IgD-negative memory B cell (primary cell): ENCODE measurements around the gene POLR3K. TPM values are rescaled to one million over a fixed set of nuclear protein-coding genes. Genes with fewer than 3 reads are reported as not detected.

Experiments
- H3K27ac Mint-ChIP-seq, 3 donors: one replicate each; pipeline ENCODE4 v1.8.0; 2020 to 2022; ENCODE audit warnings: mild to moderate bottlenecking in 3 of 3, mixed read lengths in 3 of 3, moderate library complexity in 1 of 3
- H3K27me3 Mint-ChIP-seq: one replicate; pipeline ENCODE4 v1.8.0; 2021; ENCODE audit warnings: mixed read lengths
- H3K36me3 Mint-ChIP-seq: one replicate; pipeline ENCODE4 v1.8.0; 2020; ENCODE audit warnings: mild to moderate bottlenecking, mixed read lengths
- H3K4me1 Mint-ChIP-seq, 3 donors: one replicate each; pipeline ENCODE4 v1.8.0; 2020 to 2022; ENCODE audit warnings: mixed read lengths in 3 of 3, mild to moderate bottlenecking in 1 of 3
- H3K4me3 Mint-ChIP-seq, 4 donors: one replicate each; pipeline ENCODE4 v1.8.0; 2020 to 2022; ENCODE audit warnings: mild to moderate bottlenecking in 4 of 4, mixed read lengths in 4 of 4, moderate library complexity in 3 of 4
- H3K9me3 Mint-ChIP-seq, 3 donors: one replicate each; pipeline ENCODE4 v1.8.0; 2020 to 2021; ENCODE audit warnings: mixed read lengths in 3 of 3, mild to moderate bottlenecking in 1 of 3
- polyA plus RNA-seq: library from polyadenylated mRNA; unstranded; fragments of 300-500 nt; fragmentation: Illumina TruSeq; gene quantifications from one replicate; pipeline ENCODE4 v1.2.3, GENCODE V29; 2021

Gene POLR3K
- polyA plus RNA-seq, 1 donor from 2014 or later: 45.2 TPM

DNA sequence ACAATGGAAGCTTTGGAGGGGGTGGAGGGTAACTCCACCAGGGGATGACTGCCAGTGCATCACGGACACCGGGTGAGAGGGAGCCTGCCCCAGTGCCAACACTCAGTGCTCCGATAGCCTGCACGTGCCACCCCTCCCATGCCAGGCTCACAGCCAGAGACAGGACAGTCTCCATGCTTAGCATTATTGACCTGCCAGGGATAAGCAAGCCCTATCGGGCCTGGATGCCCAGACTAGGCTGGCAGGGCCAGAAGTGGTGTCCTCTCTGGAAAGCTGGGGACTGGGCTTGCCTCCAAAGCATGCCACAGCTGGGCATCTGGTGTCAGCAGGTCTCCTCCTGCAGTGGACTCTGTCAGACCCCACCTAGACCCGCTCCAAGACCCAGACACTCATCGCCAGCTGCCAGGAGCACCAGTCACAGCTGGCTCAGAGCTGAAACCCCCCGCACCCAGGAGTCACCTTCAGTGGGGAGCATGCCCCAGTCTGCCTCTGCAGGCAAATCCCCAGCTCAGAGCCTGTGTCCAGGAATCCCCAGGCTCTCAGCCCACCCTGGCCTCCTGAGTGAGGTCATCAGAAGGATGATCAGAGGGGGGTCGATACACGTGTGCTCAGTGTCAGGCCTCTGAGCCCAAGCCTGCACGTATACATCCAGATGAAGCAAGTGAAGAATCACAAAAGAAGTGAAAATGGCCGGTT is 20.8 kb upstream of the POLR3K start:
- H3K9me3 Mint-ChIP-seq: no peaks in the 10 kb centered on the region
- peaks cover 13% of the 10 kb centered on the region for H3K27me3 Mint-ChIP-seq
- no peaks in the 10 kb centered on the region for H3K36me3 Mint-ChIP-seq
- H3K4me1 Mint-ChIP-seq: peaks cover 3 to 16% (median 12%) of the 10 kb centered on the region in 3 donors
- H3K4me3 Mint-ChIP-seq: peak overlapping the region in 2 of 4 donors; percentile 4 to 79
- H3K27ac Mint-ChIP-seq: peak overlapping the region in 1 of 3 donors; percentile 31

GRCh38 chr16:72561-73548 is 19.4 kb upstream of the POLR3K start, which contains the start of gene RHBDF1:
Gene RHBDF1, minus strand, starts transcription at chr16:72631. Its CDS starts 7,616 bp downstream, at chr16:65015.
- Mint-ChIP-seq H3K27ac (no peak within 1 kb of the TSS), H3K9me3 (no peaks in the 10 kb centered on the region), H3K4me3 (peak within 1 kb of the TSS; percentile 67 to 96 (median 77)), H3K4me1 (peaks cover 3 to 13% (median 9%) of the 10 kb centered on the region in 3 donors), H3K36me3 (no peaks in the 10 kb centered on the region), H3K27me3 (peaks cover 14% of the 10 kb centered on the region)

DNA sequence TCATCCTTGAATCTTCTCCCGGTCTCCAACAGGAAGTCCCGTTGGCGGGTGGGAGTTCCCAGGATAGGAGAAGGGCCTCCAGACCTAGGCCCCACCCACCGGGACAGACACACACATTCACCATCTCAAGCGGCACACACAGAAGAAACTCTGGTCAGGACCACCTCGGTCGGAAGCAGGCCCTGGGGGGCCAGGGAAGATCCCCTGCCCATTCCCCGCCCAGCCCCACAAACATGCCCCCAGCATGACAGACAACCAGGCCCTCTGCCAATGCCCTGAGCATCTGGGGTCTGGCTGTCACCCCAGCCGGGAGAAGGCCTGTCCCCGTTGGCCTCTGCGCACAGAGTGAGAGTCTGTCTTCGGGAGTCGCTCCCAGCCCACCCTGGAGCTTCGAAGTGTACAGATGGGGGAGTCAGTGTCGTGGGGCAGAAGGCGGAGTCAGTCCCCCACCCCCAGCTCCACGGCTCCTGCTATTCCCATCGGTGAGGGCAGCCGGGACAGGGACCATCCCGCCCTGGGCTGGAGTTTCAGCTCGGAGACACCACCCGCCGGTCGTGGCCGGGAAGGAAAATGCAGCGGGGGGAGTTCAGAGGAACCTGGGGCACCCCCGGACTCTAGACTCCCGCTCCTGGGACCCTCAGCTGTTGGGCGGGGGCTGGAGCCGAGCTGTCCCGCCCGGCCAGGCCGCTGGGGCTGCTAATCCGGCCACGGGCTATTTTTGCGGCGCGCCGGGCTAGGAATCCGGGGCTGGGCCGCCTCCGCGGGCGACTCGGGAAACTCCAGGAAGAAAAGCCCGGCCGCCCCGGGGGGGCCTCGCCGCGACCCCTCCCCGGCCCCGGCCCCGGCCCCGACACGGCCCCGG is 18.4 kb upstream of the POLR3K start:
- H3K4me1 Mint-ChIP-seq: peaks cover 3 to 11% (median 5%) of the 10 kb centered on the region in 3 donors
- H3K27ac Mint-ChIP-seq: no peak overlapping the region
- peaks cover 14% of the 10 kb centered on the region for H3K27me3 Mint-ChIP-seq
- peak overlapping the region in 2 of 4 donors; percentile 51 to 66 for H3K4me3 Mint-ChIP-seq
- no peaks in the 10 kb centered on the region for H3K36me3 Mint-ChIP-seq
- no peaks in the 10 kb centered on the region for H3K9me3 Mint-ChIP-seq

- peak overlapping the region in 1 of 4 donors; percentile 66 for H3K4me3 Mint-ChIP-seq
- peaks cover 0 to 6% (median 3%) of the 10 kb centered on the region in 3 donors for H3K4me1 Mint-ChIP-seq
- H3K9me3 Mint-ChIP-seq: no peaks in the 10 kb centered on the region
- no peak overlapping the region for H3K27ac Mint-ChIP-seq
- no peaks in the 10 kb centered on the region for H3K36me3 Mint-ChIP-seq
- H3K27me3 Mint-ChIP-seq: peaks cover 14% of the 10 kb centered on the region
These were observed 17.8 kb upstream of the POLR3K start for GRCh38 chr16:71210-71539.

DNA sequence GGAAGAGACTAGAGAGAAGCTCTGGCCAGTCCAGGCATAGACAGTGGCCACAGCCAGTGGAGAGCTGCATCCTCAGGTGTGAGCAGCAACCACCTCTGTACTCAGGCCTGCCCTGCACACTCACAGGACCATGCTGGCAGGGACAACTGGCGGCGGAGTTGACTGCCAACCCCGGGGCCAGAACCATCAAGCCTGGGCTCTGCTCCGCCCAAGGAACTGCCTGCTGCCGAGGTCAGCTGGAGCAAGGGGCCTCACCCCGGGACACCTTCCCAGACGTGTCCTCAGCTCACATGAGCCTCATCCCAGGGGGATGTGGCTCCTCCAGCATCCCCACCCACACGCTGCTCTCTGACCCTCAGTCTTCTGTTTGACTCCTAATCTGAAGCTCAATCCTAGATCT is 15.8 kb upstream of the POLR3K start:
- Mint-ChIP-seq H3K9me3 (no peaks in the 10 kb centered on the region), H3K4me3 (no peak overlapping the region), H3K27me3 (peaks cover 17% of the 10 kb centered on the region), H3K27ac (no peak overlapping the region), H3K4me1 (peaks cover 0 to 6% (median 5%) of the 10 kb centered on the region in 3 donors), H3K36me3 (no peaks in the 10 kb centered on the region)

DNA sequence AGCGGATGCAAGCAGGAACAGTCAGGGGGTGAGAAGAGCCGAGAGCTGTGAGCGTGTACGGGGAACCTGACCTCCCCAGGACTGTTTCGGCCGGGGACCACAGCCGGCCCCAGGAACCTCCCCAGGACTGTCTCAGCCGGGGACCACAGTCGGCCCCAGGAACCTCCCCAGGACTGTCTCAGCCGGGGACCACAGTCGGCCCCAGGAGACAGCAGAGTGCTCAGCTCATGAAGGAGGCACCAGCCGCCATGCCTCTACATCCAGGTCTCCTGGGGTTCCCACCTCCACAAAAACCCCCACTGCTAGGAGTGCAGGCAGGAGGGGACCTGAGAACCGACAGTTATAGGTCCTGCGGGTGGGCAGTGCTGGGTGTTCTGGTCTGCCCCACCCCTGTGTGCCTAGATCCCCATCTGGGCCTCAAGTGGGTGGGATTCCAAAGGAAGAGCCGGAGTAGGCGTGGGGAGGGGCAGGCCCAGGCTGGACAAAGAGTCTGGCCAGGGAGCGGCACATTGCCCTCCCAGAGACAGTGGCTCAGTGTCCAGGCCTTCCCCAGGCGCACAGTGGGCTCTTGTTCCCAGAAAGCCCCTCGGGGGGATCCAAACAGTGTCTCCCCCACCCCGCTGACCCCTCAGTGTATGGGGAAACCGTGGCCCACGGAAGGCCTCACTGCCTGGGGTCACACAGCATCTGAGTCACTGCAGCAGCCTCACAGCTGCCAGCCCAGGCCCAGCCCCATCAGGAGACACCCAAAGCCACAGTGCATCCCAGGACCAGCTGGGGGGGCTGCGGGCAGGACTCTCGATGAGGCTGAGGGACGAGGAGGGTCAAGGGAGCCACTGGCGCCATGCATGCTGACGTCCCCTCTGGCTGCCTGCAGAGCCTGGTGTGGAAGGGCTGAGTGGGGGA is 14.7 kb upstream of the POLR3K start:
- Mint-ChIP-seq H3K9me3 (no peaks in the 10 kb centered on the region), H3K27ac (no peak overlapping the region), H3K36me3 (no peaks in the 10 kb centered on the region), H3K4me1 (peaks cover 0 to 6% (median 5%) of the 10 kb centered on the region in 3 donors), H3K4me3 (no peak overlapping the region), H3K27me3 (peaks cover 16% of the 10 kb centered on the region)

DNA sequence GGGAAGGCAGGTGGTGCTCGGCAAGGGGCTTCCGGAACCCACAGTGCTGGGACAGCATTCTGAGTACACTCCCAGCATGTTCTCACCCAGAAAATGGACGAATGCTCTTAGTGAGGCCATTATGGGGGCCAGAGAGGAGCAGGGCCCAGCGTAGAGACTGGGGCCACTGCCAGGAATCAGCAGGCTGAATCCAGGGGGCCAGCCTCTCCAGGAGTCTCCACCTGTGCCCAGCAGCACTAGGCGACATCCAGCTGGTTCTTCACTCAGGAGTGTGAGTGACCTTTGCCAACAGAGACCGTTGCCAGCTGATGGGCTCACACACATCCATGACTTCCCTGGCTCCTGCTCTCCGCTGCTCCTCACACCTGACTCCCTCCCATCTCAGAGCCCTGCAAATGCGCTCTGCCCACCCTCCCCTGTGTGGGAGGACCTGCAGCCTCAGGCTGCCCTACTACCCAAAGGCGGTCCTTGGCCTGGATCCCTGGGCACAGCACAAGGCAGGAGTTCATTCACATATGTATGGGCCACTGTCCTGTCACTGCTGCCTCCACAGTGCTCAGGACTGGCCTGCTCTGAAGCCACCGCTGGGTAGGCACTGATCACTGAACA is 13.9 kb upstream of the POLR3K start:
- Mint-ChIP-seq H3K27me3 (peaks cover 12% of the 10 kb centered on the region), H3K4me1 (peaks cover 0 to 2% (median 2%) of the 10 kb centered on the region in 3 donors), H3K9me3 (no peaks in the 10 kb centered on the region), H3K4me3 (no peak overlapping the region), H3K36me3 (no peaks in the 10 kb centered on the region), H3K27ac (no peak overlapping the region)

DNA sequence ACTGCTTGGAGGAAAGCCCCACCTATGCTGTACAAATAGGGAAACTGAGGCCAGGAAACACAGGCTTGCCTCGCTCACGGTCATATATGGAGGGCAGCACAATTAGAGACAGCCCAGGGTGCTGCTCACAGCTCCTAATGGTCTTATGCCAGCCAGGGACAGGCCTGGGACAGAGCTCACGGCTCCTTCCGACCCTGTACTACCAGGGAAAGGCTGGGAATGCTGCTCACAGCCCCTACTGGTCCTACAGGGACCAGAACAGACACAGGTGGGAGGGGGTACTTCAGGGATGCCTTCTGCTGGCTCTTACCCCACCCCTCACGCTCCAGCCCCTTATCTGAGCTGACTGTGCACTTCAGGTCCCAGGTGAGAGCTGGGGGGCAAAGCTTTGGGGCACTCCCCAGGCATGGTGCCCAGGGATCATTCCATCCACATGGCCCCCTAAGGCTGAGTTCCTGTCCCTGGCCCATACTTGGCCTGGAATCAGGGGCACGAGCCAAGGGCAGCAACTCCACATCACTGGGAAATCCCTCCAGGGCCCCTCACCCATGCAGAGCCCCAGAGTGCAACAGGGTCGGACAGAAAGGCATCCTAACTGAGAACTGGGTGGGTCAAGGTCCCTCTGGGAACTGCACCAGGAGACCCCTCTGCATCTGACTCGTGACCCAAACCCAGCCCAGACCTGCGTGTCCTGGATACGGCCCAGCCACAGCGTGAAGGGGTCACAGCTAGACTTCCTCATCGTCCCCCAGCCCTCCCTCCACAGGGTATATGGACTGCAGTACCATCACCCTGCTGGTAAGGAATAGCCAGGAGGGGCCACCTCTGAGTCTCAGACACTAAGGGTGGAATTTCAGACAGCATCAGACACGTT is 13.1 kb upstream of the POLR3K start:
- no peak overlapping the region for H3K4me3 Mint-ChIP-seq
- H3K4me1 Mint-ChIP-seq: peaks cover 0 to 2% (median 2%) of the 10 kb centered on the region in 3 donors
- no peak overlapping the region for H3K27ac Mint-ChIP-seq
- no peaks in the 10 kb centered on the region for H3K36me3 Mint-ChIP-seq
- H3K9me3 Mint-ChIP-seq: no peaks in the 10 kb centered on the region
- peaks cover 9% of the 10 kb centered on the region for H3K27me3 Mint-ChIP-seq

DNA sequence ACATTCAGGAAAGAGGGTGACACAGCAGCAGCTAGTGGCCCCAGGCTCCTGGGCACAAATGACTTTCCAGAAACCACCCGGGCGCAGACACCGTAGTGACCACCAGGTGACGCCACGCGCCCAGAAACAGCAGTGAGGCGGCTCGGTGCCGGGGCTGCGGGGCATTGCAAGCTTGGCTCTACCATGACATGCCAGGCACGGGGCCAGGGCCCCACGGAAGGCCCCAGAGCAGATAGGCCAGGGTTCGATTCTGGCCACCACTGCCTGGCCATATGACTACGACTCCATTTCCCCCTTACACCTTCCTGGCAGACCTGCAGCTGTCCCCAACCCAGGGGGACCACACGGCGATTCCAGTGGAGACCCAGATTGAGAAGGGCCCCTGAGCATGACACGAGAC is 12.3 kb upstream of the POLR3K start:
- H3K4me3 Mint-ChIP-seq: peak overlapping the region in 1 of 4 donors; percentile 5
- H3K27me3 Mint-ChIP-seq: peaks cover 5% of the 10 kb centered on the region
- peaks cover 0 to 2% (median 2%) of the 10 kb centered on the region in 3 donors for H3K4me1 Mint-ChIP-seq
- no peaks in the 10 kb centered on the region for H3K36me3 Mint-ChIP-seq
- no peak overlapping the region for H3K27ac Mint-ChIP-seq
- H3K9me3 Mint-ChIP-seq: no peaks in the 10 kb centered on the region

DNA sequence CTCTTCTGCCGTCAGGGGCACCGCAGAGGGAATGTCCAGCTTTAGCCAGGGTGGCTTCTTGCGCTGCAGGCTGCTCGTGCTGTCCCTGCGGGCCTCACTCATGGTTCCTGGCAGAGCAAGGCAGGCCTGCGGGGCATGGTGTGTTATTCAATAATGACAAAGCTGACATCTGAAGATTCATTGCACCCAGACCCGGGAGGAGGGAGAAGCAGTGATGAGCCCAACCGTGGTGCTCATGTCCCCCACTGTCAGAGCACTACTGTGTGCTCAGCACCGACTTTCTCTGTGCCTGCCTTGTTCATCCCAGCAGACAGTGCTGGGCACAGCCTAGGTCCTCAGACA is 11.5 kb upstream of the POLR3K start:
- no peak overlapping the region for H3K4me3 Mint-ChIP-seq
- no peaks in the 10 kb centered on the region for H3K9me3 Mint-ChIP-seq
- H3K27ac Mint-ChIP-seq: peak overlapping the region in 1 of 3 donors; percentile 62
- H3K27me3 Mint-ChIP-seq: peaks cover 4% of the 10 kb centered on the region
- H3K4me1 Mint-ChIP-seq: peaks cover 0 to 2% (median 2%) of the 10 kb centered on the region in 3 donors
- no peaks in the 10 kb centered on the region for H3K36me3 Mint-ChIP-seq

- peaks cover 0 to 2% (median 2%) of the 10 kb centered on the region in 3 donors for H3K4me1 Mint-ChIP-seq
- H3K4me3 Mint-ChIP-seq: peak overlapping the region in 1 of 4 donors; percentile 52
- no peaks in the 10 kb centered on the region for H3K9me3 Mint-ChIP-seq
- H3K36me3 Mint-ChIP-seq: no peaks in the 10 kb centered on the region
- peak overlapping the region in 1 of 3 donors; percentile 62 for H3K27ac Mint-ChIP-seq
- H3K27me3 Mint-ChIP-seq: peaks cover 4% of the 10 kb centered on the region
These were observed 10.8 kb upstream of the POLR3K start for GRCh38 chr16:63998-64913.

DNA sequence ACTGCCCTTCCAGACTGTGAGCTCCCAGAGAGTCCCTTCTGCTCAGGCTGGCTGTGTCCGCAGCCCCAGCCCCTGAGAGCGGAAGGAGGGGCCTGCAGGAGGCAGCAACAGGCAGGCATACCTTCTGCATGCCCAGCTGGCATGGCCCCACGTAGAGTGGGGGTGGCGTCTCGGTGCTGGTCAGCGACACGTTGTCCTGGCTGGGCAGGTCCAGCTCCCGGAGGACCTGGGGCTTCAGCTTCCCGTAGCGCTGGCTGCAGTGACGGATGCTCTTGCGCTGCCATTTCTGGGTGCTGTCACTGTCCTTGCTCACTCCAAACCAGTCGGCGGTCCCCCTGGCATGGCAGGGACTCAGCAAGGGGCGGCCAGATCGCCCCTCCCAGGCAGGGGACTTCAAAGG is 10.1 kb upstream of the POLR3K start:
- peaks cover 2% of the 10 kb centered on the region for H3K27me3 Mint-ChIP-seq
- H3K9me3 Mint-ChIP-seq: no peaks in the 10 kb centered on the region
- no peak overlapping the region for H3K4me3 Mint-ChIP-seq
- H3K27ac Mint-ChIP-seq: no peak overlapping the region
- no peaks in the 10 kb centered on the region for H3K36me3 Mint-ChIP-seq
- peaks cover 0 to 2% (median 2%) of the 10 kb centered on the region in 3 donors for H3K4me1 Mint-ChIP-seq
